ENCODE measurements around the gene VPS13C.

DNA sequence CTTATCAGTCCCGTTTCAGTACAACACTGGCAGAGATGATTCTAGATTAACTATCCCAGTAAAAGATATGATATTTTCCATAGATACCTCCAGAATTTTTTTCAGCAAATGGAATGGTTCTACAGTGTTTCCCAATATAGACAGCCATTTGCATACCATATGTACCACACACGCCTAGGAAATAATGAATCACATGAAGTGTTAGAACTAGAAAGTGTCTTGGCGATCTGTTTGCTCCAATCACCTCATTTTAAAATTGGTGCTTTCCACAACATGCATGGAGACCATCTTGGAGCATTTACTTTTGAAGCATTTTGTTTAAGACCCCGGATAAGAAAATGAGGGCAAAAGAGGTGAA, 8.5 kb upstream of the VPS13C start:
- no peak for TF ChIP-seq CTCF (IDR thresholded peaks at IDR 0.05; ENCODE audit: low read depth, low read length, poor library complexity, severe bottlenecking)
- TF ChIP-seq EZH2phosphoT487 (IDR thresholded peaks at IDR 0.05; ENCODE audit: borderline replicate concordance, low read length), result no peak
